ENCODE data around the gene SLC6A18. TPM values are rescaled to one million over a fixed set of nuclear protein-coding genes. Genes with fewer than 3 reads are reported as not detected.

SLC6A18 gene
- total and polyA plus RNA-seq, 2 experiments from 2014 or later: 0.35 TPM; not detected in 1

DNA sequence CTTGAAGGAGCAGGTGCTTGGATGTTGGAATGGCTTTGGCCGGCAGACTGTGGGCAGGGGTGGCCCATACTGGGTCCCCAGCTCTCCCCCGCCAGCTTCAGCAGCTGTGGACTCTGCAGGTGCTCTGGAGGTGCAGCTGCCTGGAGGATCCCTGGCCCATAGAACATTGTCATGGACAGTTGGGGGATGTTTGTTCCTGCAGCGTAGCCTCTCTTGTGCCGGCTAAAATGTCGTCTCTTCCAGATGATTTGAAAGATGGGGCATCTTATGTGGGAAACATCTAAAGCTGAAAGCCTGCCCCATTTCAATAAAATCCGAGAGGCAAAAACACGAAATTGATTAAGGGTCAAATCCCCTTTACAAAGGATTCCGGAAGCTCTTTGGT is 37.2 kb upstream of the SLC6A18 start:
- no peak overlapping the region for H3K27ac ChIP-seq
- 97% methylated on average over 8 of the region's 8 CpGs for WGBS (ENCODE audit: low lambda C conversion rate, missing lambda C conversion rate)

DNA sequence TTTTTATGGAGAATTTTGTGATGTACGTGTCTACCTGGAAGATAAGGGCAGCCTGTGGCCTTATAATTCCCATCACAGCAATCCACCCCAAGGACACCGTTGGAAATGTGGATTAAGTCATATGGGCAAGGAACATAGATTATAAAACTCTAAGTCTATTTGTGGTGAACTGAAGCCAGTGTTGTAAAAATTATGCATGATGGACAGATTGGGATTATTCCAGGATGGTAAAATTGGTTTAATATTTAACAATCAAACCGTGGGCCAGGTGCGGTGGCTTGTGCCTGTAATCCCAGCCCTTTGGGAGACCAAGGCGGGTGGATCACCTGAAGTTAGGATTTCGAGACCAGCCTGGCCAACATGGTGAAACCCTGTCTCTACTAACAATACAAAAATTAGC is 36.7 kb upstream of the SLC6A18 start:
- no peaks in the 10 kb centered on the region for H3K79me2 ChIP-seq
- no peak overlapping the region for H3K27ac ChIP-seq
- DNase-seq (ENCODE audit: low spot score): no peak
- H2AFZ ChIP-seq: no peak overlapping the region
- H4K20me1 ChIP-seq (ENCODE audit: insufficient read depth, poor library complexity, severe bottlenecking): no peaks in the 10 kb centered on the region
- H3K4me2 ChIP-seq: no peak overlapping the region
- no peak overlapping the region for H3K4me3 ChIP-seq
- TF ChIP-seq EZH2 (IDR thresholded peaks at IDR 0.05; ENCODE audit: borderline replicate concordance) (no peak), EZH2phosphoT487 (IDR thresholded peaks at IDR 0.05; ENCODE audit: low read depth, severe bottlenecking, unreplicated experiment) (no peak)
- TF ChIP-seq, protein P1, sequence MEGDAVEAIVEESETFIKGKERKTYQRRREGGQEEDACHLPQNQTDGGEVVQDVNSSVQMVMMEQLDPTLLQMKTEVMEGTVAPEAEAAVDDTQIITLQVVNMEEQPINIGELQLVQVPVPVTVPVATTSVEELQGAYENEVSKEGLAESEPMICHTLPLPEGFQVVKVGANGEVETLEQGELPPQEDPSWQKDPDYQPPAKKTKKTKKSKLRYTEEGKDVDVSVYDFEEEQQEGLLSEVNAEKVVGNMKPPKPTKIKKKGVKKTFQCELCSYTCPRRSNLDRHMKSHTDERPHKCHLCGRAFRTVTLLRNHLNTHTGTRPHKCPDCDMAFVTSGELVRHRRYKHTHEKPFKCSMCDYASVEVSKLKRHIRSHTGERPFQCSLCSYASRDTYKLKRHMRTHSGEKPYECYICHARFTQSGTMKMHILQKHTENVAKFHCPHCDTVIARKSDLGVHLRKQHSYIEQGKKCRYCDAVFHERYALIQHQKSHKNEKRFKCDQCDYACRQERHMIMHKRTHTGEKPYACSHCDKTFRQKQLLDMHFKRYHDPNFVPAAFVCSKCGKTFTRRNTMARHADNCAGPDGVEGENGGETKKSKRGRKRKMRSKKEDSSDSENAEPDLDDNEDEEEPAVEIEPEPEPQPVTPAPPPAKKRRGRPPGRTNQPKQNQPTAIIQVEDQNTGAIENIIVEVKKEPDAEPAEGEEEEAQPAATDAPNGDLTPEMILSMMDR (IDR thresholded peaks at IDR 0.05; ENCODE audit: poor library complexity): no peak
- no peaks in the 10 kb centered on the region for H3K36me3 ChIP-seq (replicated peaks; ENCODE audit: insufficient read depth, low read depth)
- H3K9me2 ChIP-seq (replicated peaks; ENCODE audit: insufficient read depth): no peaks in the 10 kb centered on the region
- H3K9me3 ChIP-seq (ENCODE audit: low read depth): no peaks in the 10 kb centered on the region
- peaks cover 32% of the 10 kb centered on the region for H3K4me1 ChIP-seq (ENCODE audit: insufficient read depth)
- WGBS (ENCODE audit: low lambda C conversion rate, missing lambda C conversion rate): 59% methylated on average over 6 of the region's 6 CpGs
- no peaks in the 10 kb centered on the region for H3K27me3 ChIP-seq

More for the DNA sequence above, 37.2 kb upstream of the SLC6A18 start:
- DNase-seq (ENCODE audit: low spot score): no peak
- no peaks in the 10 kb centered on the region for H3K9me2 ChIP-seq (replicated peaks; ENCODE audit: insufficient read depth)
- TF ChIP-seq, protein P1 (IDR thresholded peaks at IDR 0.05; ENCODE audit: poor library complexity): no peak
- H3K4me3 ChIP-seq: no peak overlapping the region
- no peak overlapping the region for H2AFZ ChIP-seq
- H3K79me2 ChIP-seq: no peaks in the 10 kb centered on the region
- no peaks in the 10 kb centered on the region for H3K9me3 ChIP-seq (ENCODE audit: low read depth)
- no peak overlapping the region for H3K4me2 ChIP-seq
- peaks cover 37% of the 10 kb centered on the region for H3K4me1 ChIP-seq (ENCODE audit: insufficient read depth)
- H3K36me3 ChIP-seq (replicated peaks; ENCODE audit: insufficient read depth, low read depth): no peaks in the 10 kb centered on the region
- no peaks in the 10 kb centered on the region for H4K20me1 ChIP-seq (ENCODE audit: insufficient read depth, poor library complexity, severe bottlenecking)
- no peaks in the 10 kb centered on the region for H3K27me3 ChIP-seq

DNA sequence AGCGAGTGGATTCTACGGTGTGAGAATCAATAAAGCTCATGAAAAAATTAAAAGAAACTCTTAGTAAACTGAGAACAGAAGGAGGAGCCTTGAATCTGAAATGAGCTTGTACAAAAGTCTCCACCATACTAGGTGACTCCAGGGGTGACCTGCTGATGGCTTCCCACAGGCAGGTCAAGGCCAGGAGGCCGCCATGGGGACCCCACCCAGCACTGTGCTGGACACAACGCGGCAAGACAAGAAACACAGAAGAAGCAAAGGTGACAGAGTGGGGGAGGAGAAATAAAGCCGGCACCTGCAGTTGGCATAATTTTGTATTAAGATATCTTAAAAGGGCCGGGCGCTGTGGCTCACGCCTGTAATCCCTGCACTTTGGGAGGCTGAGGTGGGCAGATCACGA is 35.9 kb upstream of the SLC6A18 start:
- no peak for DNase-seq (ENCODE audit: low spot score)
- H3K27me3 ChIP-seq: no peaks in the 10 kb centered on the region
- 95% methylated on average over 10 of the region's 10 CpGs for WGBS (ENCODE audit: low lambda C conversion rate, missing lambda C conversion rate)

More for the DNA sequence above, 35.9 kb upstream of the SLC6A18 start:
- no peaks in the 10 kb centered on the region for H4K20me1 ChIP-seq (ENCODE audit: insufficient read depth, poor library complexity, severe bottlenecking)
- H3K9me3 ChIP-seq (ENCODE audit: low read depth): no peaks in the 10 kb centered on the region
- H3K4me3 ChIP-seq: no peak overlapping the region
- H3K79me2 ChIP-seq: no peaks in the 10 kb centered on the region
- H2AFZ ChIP-seq: no peak overlapping the region
- no peak overlapping the region for H3K27ac ChIP-seq
- TF ChIP-seq, protein P1 (IDR thresholded peaks at IDR 0.05; ENCODE audit: poor library complexity): no peak
- no peak for TF ChIP-seq EZH2phosphoT487 (IDR thresholded peaks at IDR 0.05; ENCODE audit: low read depth, severe bottlenecking, unreplicated experiment)
- TF ChIP-seq EZH2 (IDR thresholded peaks at IDR 0.05; ENCODE audit: borderline replicate concordance): no peak
- H3K9me2 ChIP-seq (replicated peaks; ENCODE audit: insufficient read depth): no peaks in the 10 kb centered on the region
- H3K36me3 ChIP-seq (replicated peaks; ENCODE audit: insufficient read depth, low read depth): no peaks in the 10 kb centered on the region
- H3K4me1 ChIP-seq (ENCODE audit: insufficient read depth): peaks cover 24% of the 10 kb centered on the region
- H3K4me2 ChIP-seq: no peak overlapping the region

Measured in hepatocyte (in vitro differentiated cells).